Psoas muscle (tissue), 8 donors: ENCODE results near the gene NEURL3. TPM values are rescaled to one million over a fixed set of nuclear protein-coding genes. Genes with fewer than 3 reads are reported as not detected.
A peak's percentile ranks its signal among the peaks of the same experiment; 100 is the strongest.

Experiments
- ATAC-seq, 4 donors: fragments of 200-7000 bp; cut with Tn5 transposase; one replicate each; pipeline ENCODE4 v1.9.1; 2020; ENCODE audit warnings: moderate library complexity in 3 of 4, mild to moderate bottlenecking in 2 of 4
- DNase-seq, 2 donors: peaks; one replicate each; pipeline ENCODE4 v3.0.0-alpha.2; 2020
- H3K27ac ChIP-seq: fragments of 200-600 bp; one replicate; pipeline ENCODE4 v1.8.0; 2022
- H3K27me3 ChIP-seq, 3 donors: fragments of 200-600 bp in 1 of 3; one replicate each; pipeline versions ENCODE4 v1.6.1 to v1.8.0; 2013 to 2022; ENCODE audit warnings: low read length in 2 of 3, mild to moderate bottlenecking in 2 of 3, moderate library complexity in 1 of 3; ENCODE audit not compliant: insufficient read depth in 3 of 3
- H3K36me3 ChIP-seq, 2 donors: fragments of 200-600 bp in 1 of 2; one replicate each; pipeline versions ENCODE4 v1.6.1 to v1.8.0; 2013 to 2022; ENCODE audit warnings: low read depth in 1 of 2, mild to moderate bottlenecking in 1 of 2, moderate library complexity in 1 of 2; ENCODE audit not compliant: insufficient read depth in 1 of 2
- H3K4me1 ChIP-seq: fragments of 200-600 bp; one replicate; pipeline ENCODE4 v1.8.0; 2022
- H3K4me3 ChIP-seq: fragments of 200-600 bp; one replicate; pipeline ENCODE4 v1.8.0; 2022; ENCODE audit warnings: mild to moderate bottlenecking
- H3K9me3 ChIP-seq: fragments of 200-600 bp; one replicate; pipeline ENCODE4 v1.8.0; 2022
- CTCF ChIP-seq: fragments of 200-600 bp; IDR thresholded peaks from one replicate; pipeline ENCODE4 v1.8.0; 2022; ENCODE audit warnings: antibody characterized with exemption
- WGBS, 3 donors: extraction: QIAGEN DNeasy Blood & Tissue Kit; methylation state at CpG; one replicate each; pipeline versions ENCODE4 v1.1.6 to v1.1.7; 2013; 5-methylcytosine and 5-hydroxymethylcytosine counted together
- intact Hi-C, 2 donors: fragments of 100-400 bp; cut with DNase I; formaldehyde crosslinking; loops; one replicate each; pipeline versions ENCODE4 v1.11.0 to v1.14.2; 2022
- polyA plus RNA-seq, 3 donors: library from polyadenylated mRNA; stranded (reverse); fragments of 200-250 nt; gene quantifications; one replicate each; pipeline ENCODE4 v1.2.3, GENCODE V29; 2013
- total RNA-seq, 4 donors: library from RNA; stranded (reverse); fragmentation: NEBNext Ultra II Directional in 2 of 4; extraction: Animal tissue kit (Norgen Biotek cat#: 25700) in 2 of 4; gene quantifications; one replicate each; pipeline versions ENCODE4 v1.2.1 to v1.2.4, GENCODE V29; 2021 to 2023
- donor health status: healthy with polysubstance abuse.
- donor health status: DM: no; HTN: no; CAD: no; lungs with moderate emphysema.
- donor health status: Bipolar disorder and iron deficiency.
- donor health status: healthy.
- donor health status: DM: yes; HTN: yes; CAD: no.
- donor health status: DM: no; HTN: no; CAD: no.
- donor health status: DM: no; HTN: no; CAD: no.
- donor health status: DM: yes; HTN: yes; CAD: no.

NEURL3 gene
- total and polyA plus RNA-seq, 7 donors, result 0.09 to 0.59 (median 0.09) TPM; not detected in 4

DNA sequence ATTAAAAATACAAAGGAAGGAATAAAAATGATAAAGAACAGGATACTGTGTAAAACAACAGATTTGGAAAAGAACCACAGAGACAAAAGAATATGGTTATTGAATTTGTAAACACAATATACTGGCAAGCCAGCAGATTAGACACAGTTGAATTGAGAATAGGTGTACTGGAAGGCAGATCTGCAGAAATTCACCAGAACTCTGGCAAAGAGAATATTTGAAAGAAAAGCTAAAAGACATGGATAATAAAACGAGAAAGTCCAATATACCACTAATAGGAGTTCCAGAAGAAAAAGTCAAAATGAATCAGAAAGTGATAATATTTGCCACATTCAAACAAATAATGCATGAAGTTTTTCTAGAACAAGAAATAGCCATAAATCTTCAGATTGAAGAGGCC is 11.9 kb upstream of the NEURL3 start:
- H3K27me3 ChIP-seq, result no peaks in the 10 kb centered on the region
- H3K9me3 ChIP-seq, result peaks cover 3% of the 10 kb centered on the region
- ATAC-seq, result no peak
- no peak overlapping the region for H3K4me3 ChIP-seq
- no peak for TF ChIP-seq CTCF
- WGBS, 3 donors, result 86 to 87% (median 87%) methylated on average over 1 of the region's 1 CpG
- no peaks in the 10 kb centered on the region for H3K36me3 ChIP-seq
- DNase-seq, result no peak
- intact Hi-C loops, result loop anchor here in 1 of 2 donors (10.0 kb wide), 1 partner anchor 202 kb away; no protein-coding TSS in a partner anchor
- no peak overlapping the region for H3K27ac ChIP-seq
- no peaks in the 10 kb centered on the region for H3K4me1 ChIP-seq

- WGBS, 3 donors, result 82 to 87% (median 86%) methylated on average over 6 of the region's 6 CpGs
- Histone ChIP-seq H3K36me3 (no peaks in the 10 kb centered on the region), H3K27ac (no peak overlapping the region), H3K9me3 (peaks cover 3% of the 10 kb centered on the region), H3K4me1 (peaks cover 9% of the 10 kb centered on the region), H3K27me3 (no peaks in the 10 kb centered on the region), H3K4me3 (no peak overlapping the region)
- no peak for TF ChIP-seq CTCF
- intact Hi-C loops, result loop anchor here in 1 of 2 donors (10.0 kb wide), 1 partner anchor 200 kb away; no protein-coding TSS in a partner anchor
- DNase-seq, result no peak
- no peak for ATAC-seq
These were observed 9.4 kb upstream of the NEURL3 start for GRCh38 chr2:96514521-96514920.

GRCh38 chr2:96512341-96512740 is 7.2 kb upstream of the NEURL3 start:
- TF ChIP-seq CTCF, result no peak
- intact Hi-C loops, result loop anchor here in 1 of 2 donors (10.0 kb wide), 1 partner anchor 198 kb away; no protein-coding TSS in a partner anchor

GRCh38 chr2:96511851-96512250 is 6.7 kb upstream of the NEURL3 start:
- DNase-seq (peak in 1 of 2 donors; percentile 21), ATAC-seq (no peak)
- H3K4me3 ChIP-seq, result no peak overlapping the region
- no peaks in the 10 kb centered on the region for H3K27me3 ChIP-seq
- intact Hi-C loops, result loop anchor here in 1 of 2 donors (10.0 kb wide), 1 partner anchor 197 kb away; no protein-coding TSS in a partner anchor
- 84 to 96% (median 92%) methylated on average over 4 of the region's 4 CpGs for WGBS, 3 donors
- H3K9me3 ChIP-seq, result peaks cover under 1% of the 10 kb centered on the region
- H3K4me1 ChIP-seq, result peaks cover 28% of the 10 kb centered on the region
- no peaks in the 10 kb centered on the region for H3K36me3 ChIP-seq
- TF ChIP-seq CTCF, result no peak
- no peak overlapping the region for H3K27ac ChIP-seq

More at GRCh38 chr2:96512341-96512740, 7.2 kb upstream of the NEURL3 start:
- 89 to 97% (median 95%) methylated on average over 4 of the region's 4 CpGs for WGBS, 3 donors
- Histone ChIP-seq H3K9me3 (peaks cover 3% of the 10 kb centered on the region), H3K27me3 (no peaks in the 10 kb centered on the region), H3K4me3 (no peak overlapping the region), H3K36me3 (no peaks in the 10 kb centered on the region), H3K27ac (no peak overlapping the region), H3K4me1 (peaks cover 28% of the 10 kb centered on the region)
- DNase-seq (peak in 1 of 2 donors; percentile 26), ATAC-seq (no peak)
